T-cell (primary cell): ENCODE measurements around the gene SYNRG. TPM values are rescaled to one million over a fixed set of nuclear protein-coding genes. Genes with fewer than 3 reads are reported as not detected.
A peak's percentile ranks its signal among the peaks of the same experiment; 100 is the strongest.

Experiments
- ATAC-seq, 4 experiments: fragments of 200-7000 bp in 3 of 4; fragments of 150-1000 bp in 1 of 4; cut with Tn5 transposase; replicated peaks in 1 of 4; 1 replicate in 3 of 4; 2 replicates in 1 of 4; pipeline ENCODE4 v1.10.0; 2021; ENCODE audit warnings: moderate library complexity in 3 of 4, mild to moderate bottlenecking in 2 of 4, moderate number of reproducible peaks in 1 of 4
- CTCF ChIA-PET, 2 donors: fragments of 300-600 bp; sonication (Branson Sonifier 250); formaldehyde crosslinking; loops; one replicate each; lab custom pipeline; 2022; ENCODE audit warnings: antibody characterized with exemption in 2 of 2; lab: Charles Lee
- POLR2A ChIA-PET, 2 donors: fragments of 300-600 bp; sonication (Branson Sonifier 250); formaldehyde crosslinking; loops; one replicate each; lab custom pipeline; 2022; ENCODE audit warnings: antibody characterized with exemption in 2 of 2; lab: Charles Lee
- DNase-seq, 35 experiments: peaks; one replicate each; pipeline versions ENCODE4 v3.0.0 to v3.0.0-alpha.2; 2013 to 2023
- H3K27ac ChIP-seq: one replicate; pipeline ENCODE4 v1.5.1; 2013; ENCODE audit warnings: low read length
- H3K27me3 ChIP-seq, 2 experiments: replicated peaks in 1 of 2; 1 replicate in 1 of 2; 2 replicates in 1 of 2; pipeline versions ENCODE4 v1.6.1 to v1.7.0; 2013; ENCODE audit warnings: low read length in 1 of 2, mixed read lengths in 1 of 2; ENCODE audit not compliant: control insufficient read depth in 2 of 2, insufficient read depth in 2 of 2; ENCODE audit errors: extremely low read depth in 1 of 2
- H3K36me3 ChIP-seq, 2 donors: 1 replicate in 1 of 2; 2 replicates in 1 of 2; pipeline versions ENCODE4 v1.6.1 to v1.7.0; 2013; ENCODE audit warnings: low read length in 1 of 2; ENCODE audit not compliant: control insufficient read depth in 2 of 2, insufficient read depth in 1 of 2; ENCODE audit errors: extremely low read depth in 1 of 2
- H3K4me1 ChIP-seq, 2 experiments: 1 replicate in 1 of 2; 2 replicates in 1 of 2; pipeline versions ENCODE4 v1.6.1 to v1.7.0; 2013; ENCODE audit warnings: low read length in 2 of 2, mixed read lengths in 1 of 2; ENCODE audit not compliant: insufficient read depth in 2 of 2, control insufficient read depth in 1 of 2; ENCODE audit errors: extremely low read depth in 1 of 2
- H3K4me3 ChIP-seq, 2 donors: 1 replicate in 1 of 2; 2 replicates in 1 of 2; pipeline versions ENCODE4 v1.5.1 to v1.7.0; 2013; ENCODE audit warnings: mild to moderate bottlenecking in 2 of 2, low read length in 1 of 2, moderate library complexity in 1 of 2; ENCODE audit not compliant: control insufficient read depth in 1 of 2; ENCODE audit errors: extremely low read depth in 1 of 2
- H3K9me3 ChIP-seq: 2 replicates; pipeline ENCODE4 v1.7.0; 2013
- H3K27ac Mint-ChIP-seq, 2 donors: one replicate each; pipeline ENCODE4 v1.8.0; 2020 to 2021; ENCODE audit warnings: mild to moderate bottlenecking in 2 of 2, mixed read lengths in 2 of 2
- H3K27me3 Mint-ChIP-seq, 2 donors: one replicate each; pipeline ENCODE4 v1.8.0; 2021 to 2022; ENCODE audit warnings: mixed read lengths in 2 of 2
- H3K36me3 Mint-ChIP-seq: one replicate; pipeline ENCODE4 v1.8.0; 2021; ENCODE audit warnings: mixed read lengths
- H3K4me1 Mint-ChIP-seq, 3 donors: one replicate each; pipeline ENCODE4 v1.8.0; 2020 to 2022; ENCODE audit warnings: mixed read lengths in 3 of 3, mild to moderate bottlenecking in 1 of 3
- H3K4me3 Mint-ChIP-seq, 3 donors: one replicate each; pipeline ENCODE4 v1.8.0; 2020 to 2022; ENCODE audit warnings: mild to moderate bottlenecking in 3 of 3, mixed read lengths in 3 of 3, moderate library complexity in 3 of 3
- H3K9me3 Mint-ChIP-seq, 3 donors: one replicate each; pipeline ENCODE4 v1.8.0; 2020 to 2022; ENCODE audit warnings: mixed read lengths in 3 of 3
- WGBS: methylation state at CpG from one replicate; pipeline ENCODE4 v1.1.5; 2013; ENCODE audit warnings: missing lambda C conversion rate; ENCODE audit not compliant: insufficient coverage; 5-methylcytosine and 5-hydroxymethylcytosine counted together
- total RNA-seq, 35 experiments: library from RNA in 6 of 35; stranded (reverse) in 6 of 35; fragments of 120-200 nt in 1 of 35; gene quantifications; one replicate each; pipeline versions ENCODE4 v1.2.1 to v1.2.4 and lab custom pipeline; 2013 to 2026

SYNRG gene
- total RNA-seq, 5 donors from 2014 or later (not counting 1 experiment from before 2014, with no cell fraction given): 103 to 118 (median 113) TPM

DNA sequence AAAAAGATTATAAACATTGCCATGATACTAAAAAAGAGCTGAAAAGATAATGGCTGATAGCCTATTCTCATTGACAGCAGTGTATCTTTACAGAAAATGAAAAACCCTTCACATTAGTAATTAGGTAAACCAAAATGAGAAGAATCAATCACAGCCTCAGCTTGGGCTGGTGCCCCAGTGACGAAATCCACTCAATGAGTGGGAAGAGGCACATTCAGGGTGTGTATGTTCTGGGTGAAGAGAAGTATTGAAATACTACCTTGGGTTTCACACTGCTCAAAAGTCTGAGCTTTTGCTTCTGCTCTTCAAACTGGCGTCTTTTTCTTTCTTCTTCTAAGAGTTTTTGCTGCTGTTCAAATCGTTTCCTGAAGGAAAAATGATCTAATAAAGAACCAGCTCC lies 24.2 kb downstream of the SYNRG start:
- Mint-ChIP-seq H3K4me1 (peaks cover 21 to 29% (median 22%) of the 10 kb centered on the region in 3 donors), H3K4me3 (no peak overlapping the region), H3K27me3 (no peaks in the 10 kb centered on the region), H3K36me3 (peaks cover 38% of the 10 kb centered on the region), H3K27ac (no peak overlapping the region), H3K9me3 (no peaks in the 10 kb centered on the region)
- ChIA-PET CTCF (interaction anchor here in 1 of 2 donors (0.6 kb wide), 1 partner anchor 10 kb away, joined by 5 read pairs; no protein-coding TSS in a partner anchor), POLR2A (interaction anchor here in 1 of 2 donors (0.6 kb wide), 1 partner anchor 1699 kb away, joined by 3 read pairs; no protein-coding TSS in a partner anchor)
- H3K4me1 ChIP-seq: peaks cover 0 to 4% of the 10 kb centered on the region in 2 experiments
- H3K36me3 ChIP-seq: peaks cover 13 to 79% of the 10 kb centered on the region in 2 donors
- H3K4me3 ChIP-seq: no peak overlapping the region
- DNase-seq: no peak
- H3K27me3 ChIP-seq: no peaks in the 10 kb centered on the region
- WGBS: no CpG with 5 or more reads among the region's 3 CpGs
- no peak for ATAC-seq
- no peak overlapping the region for H3K27ac ChIP-seq
- H3K9me3 ChIP-seq: no peaks in the 10 kb centered on the region

DNA sequence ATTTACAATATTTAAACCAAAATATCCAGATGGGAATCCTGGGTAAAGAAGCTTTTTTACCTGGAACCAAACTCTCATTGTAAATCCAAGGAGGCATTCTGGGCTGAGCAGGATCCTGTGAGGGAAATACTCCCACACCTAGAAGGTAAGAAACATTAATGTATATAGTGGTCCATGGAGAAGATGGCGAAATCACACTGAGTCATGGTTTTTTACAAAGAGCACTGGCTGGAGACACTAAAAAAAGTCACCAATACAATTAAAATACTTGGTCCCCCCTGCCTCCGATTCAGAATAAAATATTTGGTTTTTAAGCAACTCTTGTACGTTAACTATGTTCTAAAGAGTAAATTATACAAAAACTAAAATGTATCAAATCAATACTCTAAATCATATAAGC lies 32.9 kb downstream of the SYNRG start:
- H3K4me1 ChIP-seq: no peaks in the 10 kb centered on the region
- H3K27me3 ChIP-seq: no peaks in the 10 kb centered on the region
- H3K36me3 ChIP-seq: peaks cover 3 to 63% of the 10 kb centered on the region in 2 donors
- Mint-ChIP-seq H3K27me3 (no peaks in the 10 kb centered on the region), H3K4me1 (peaks cover 13 to 17% (median 15%) of the 10 kb centered on the region in 3 donors), H3K36me3 (peaks cover 44% of the 10 kb centered on the region), H3K9me3 (no peaks in the 10 kb centered on the region), H3K27ac (no peak overlapping the region), H3K4me3 (no peak overlapping the region)
- no peak overlapping the region for H3K4me3 ChIP-seq
- no peak overlapping the region for H3K27ac ChIP-seq
- DNase-seq: no peak
- ChIA-PET POLR2A (no interaction called here), CTCF (interaction anchor here in 1 of 2 donors (0.6 kb wide), 1 partner anchor 1866 kb away, joined by 5 read pairs; no protein-coding TSS in a partner anchor)
- ATAC-seq: no peak
- peaks cover 5% of the 10 kb centered on the region for H3K9me3 ChIP-seq
- no CpG with 5 or more reads among the region's 3 CpGs for WGBS

- no peaks in the 10 kb centered on the region for H3K27me3 Mint-ChIP-seq
- no peaks in the 10 kb centered on the region for H3K4me1 ChIP-seq
- H3K27ac Mint-ChIP-seq: peak overlapping the region; percentile 5 to 33
- no peak overlapping the region for H3K4me3 ChIP-seq
- H3K4me1 Mint-ChIP-seq: peaks cover 13 to 17% (median 15%) of the 10 kb centered on the region in 3 donors
- no peaks in the 10 kb centered on the region for H3K9me3 Mint-ChIP-seq
- H3K36me3 ChIP-seq: peaks cover 0 to 63% of the 10 kb centered on the region in 2 donors
- POLR2A ChIA-PET: no interaction called here
- ATAC-seq (no peak), DNase-seq (no peak)
- H3K27ac ChIP-seq: no peak overlapping the region
- no peaks in the 10 kb centered on the region for H3K27me3 ChIP-seq
- 100% methylated on average over 1 of the region's 2 CpGs for WGBS
- H3K36me3 Mint-ChIP-seq: peaks cover 49% of the 10 kb centered on the region
- no peak overlapping the region for H3K4me3 Mint-ChIP-seq
- CTCF ChIA-PET: interaction anchor here (0.5 to 1.5 kb wide), 3 partner anchors 39 to 1846 kb away, joined by 3 to 4 read pairs (median 3); no protein-coding TSS in a partner anchor
- H3K9me3 ChIP-seq: peaks cover 5% of the 10 kb centered on the region
These were observed 34.8 kb downstream of the SYNRG start for GRCh38 chr17:37574427-37574826.

DNA sequence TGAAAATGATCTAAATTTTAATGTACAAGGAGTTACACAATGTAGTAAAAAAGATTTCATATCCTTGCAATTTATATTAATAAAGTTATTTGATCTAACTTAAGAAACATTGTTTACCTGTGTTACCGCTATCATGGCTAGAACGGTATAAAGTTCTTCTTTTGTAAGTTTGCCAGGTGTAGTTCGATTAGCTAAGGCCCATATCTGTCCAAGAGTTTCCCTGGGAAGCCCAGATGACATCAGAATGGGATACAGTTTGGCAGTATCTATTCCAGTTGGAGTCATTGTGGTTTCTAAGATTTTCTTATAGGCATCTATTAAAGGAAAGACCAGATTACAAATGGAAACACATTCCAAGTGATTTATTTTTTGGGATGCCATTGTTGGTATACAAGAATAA lies 37.5 kb downstream of the SYNRG start:
- Mint-ChIP-seq H3K4me1 (peaks cover 10 to 20% (median 15%) of the 10 kb centered on the region in 3 donors), H3K27me3 (no peaks in the 10 kb centered on the region), H3K27ac (no peak overlapping the region), H3K4me3 (no peak overlapping the region), H3K36me3 (peaks cover 57% of the 10 kb centered on the region), H3K9me3 (no peaks in the 10 kb centered on the region)
- Histone ChIP-seq H3K27ac (no peak overlapping the region), H3K27me3 (no peaks in the 10 kb centered on the region), H3K36me3 (peaks cover 0 to 68% of the 10 kb centered on the region in 2 donors), H3K4me3 (no peak overlapping the region), H3K4me1 (no peaks in the 10 kb centered on the region), H3K9me3 (peaks cover 5% of the 10 kb centered on the region)
- 100% methylated on average over 1 of the region's 3 CpGs for WGBS
- CTCF ChIA-PET: no interaction called here
- POLR2A ChIA-PET: no interaction called here
- DNase-seq (no peak), ATAC-seq (no peak)

DNA sequence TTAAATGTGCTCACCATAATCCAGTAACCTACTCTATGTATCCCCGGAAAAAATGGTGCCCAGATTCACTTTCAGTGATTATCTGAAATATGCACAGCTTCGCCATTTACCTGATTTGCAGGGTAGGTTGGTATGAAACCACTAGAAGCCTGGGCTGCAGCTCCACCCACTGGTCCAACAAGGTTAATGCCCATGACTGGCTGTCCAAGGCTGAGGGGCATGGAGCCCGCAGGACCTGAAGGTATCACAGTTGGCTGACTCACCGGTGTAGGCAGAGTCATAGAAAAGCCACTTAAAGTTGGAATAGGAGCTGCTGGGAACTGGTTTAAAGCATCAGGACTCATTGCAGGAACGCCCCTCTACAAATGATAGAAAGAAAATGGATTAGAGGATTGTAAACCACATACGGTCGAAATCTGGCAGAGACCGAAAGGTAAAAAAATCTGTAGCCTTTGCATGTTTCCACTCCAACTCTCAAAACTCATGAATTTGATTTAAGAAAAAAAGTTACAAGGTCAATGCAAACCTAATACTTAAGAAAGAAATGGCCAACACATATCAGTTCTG lies 38.6 kb downstream of the SYNRG start:
- H3K4me3 ChIP-seq: no peak overlapping the region
- Mint-ChIP-seq H3K36me3 (peaks cover 54% of the 10 kb centered on the region), H3K27me3 (no peaks in the 10 kb centered on the region), H3K4me3 (no peak overlapping the region), H3K4me1 (peaks cover 8 to 20% (median 12%) of the 10 kb centered on the region in 3 donors), H3K9me3 (no peaks in the 10 kb centered on the region), H3K27ac (no peak overlapping the region)
- peaks cover 0 to 66% of the 10 kb centered on the region in 2 donors for H3K36me3 ChIP-seq
- peak in 2 of 4 experiments; percentile 48 to 52 for ATAC-seq
- peaks cover 5% of the 10 kb centered on the region for H3K9me3 ChIP-seq
- WGBS: 94% methylated on average over 3 of the region's 8 CpGs
- ChIA-PET POLR2A (interaction anchor here in 1 of 2 donors (0.6 kb wide), 1 partner anchor 591 kb away, joined by 11 read pairs; no protein-coding TSS in a partner anchor), CTCF (interaction anchor here in 1 of 2 donors (0.6 kb wide), 1 partner anchor 844 kb away, joined by 5 read pairs; no protein-coding TSS in a partner anchor)
- no peaks in the 10 kb centered on the region for H3K27me3 ChIP-seq
- DNase-seq: peak in 17 of 35 experiments; percentile 3 to 27 (median 11)
- H3K4me1 ChIP-seq: no peaks in the 10 kb centered on the region
- no peak overlapping the region for H3K27ac ChIP-seq

- peaks cover 3 to 70% of the 10 kb centered on the region in 2 donors for H3K36me3 ChIP-seq
- peaks cover 49% of the 10 kb centered on the region for H3K36me3 Mint-ChIP-seq
- CTCF ChIA-PET: interaction anchor here in 1 of 2 donors (1.6 kb wide), 1 partner anchor 10 kb away, joined by 4 read pairs; no protein-coding TSS in a partner anchor
These were observed 40.7 kb downstream of the SYNRG start for GRCh38 chr17:37568350-37569053.

More at GRCh38 chr17:37568350-37569053, 40.7 kb downstream of the SYNRG start:
- H3K27me3 Mint-ChIP-seq: no peaks in the 10 kb centered on the region
- Histone ChIP-seq H3K27me3 (no peaks in the 10 kb centered on the region), H3K27ac (no peak overlapping the region), H3K4me3 (no peak overlapping the region), H3K4me1 (no peaks in the 10 kb centered on the region), H3K9me3 (no peaks in the 10 kb centered on the region)
- H3K9me3 Mint-ChIP-seq: no peaks in the 10 kb centered on the region
- 100% methylated on average over 1 of the region's 2 CpGs for WGBS
- H3K4me3 Mint-ChIP-seq: no peak overlapping the region
- DNase-seq: no peak
- ATAC-seq: no peak
- POLR2A ChIA-PET: no interaction called here
- H3K27ac Mint-ChIP-seq: peak overlapping the region; percentile 53 to 71
- H3K4me1 Mint-ChIP-seq: peaks cover 7 to 17% (median 8%) of the 10 kb centered on the region in 3 donors
